G401 (cell line): ENCODE measurements around the gene BHLHA15. TPM values are rescaled to one million over a fixed set of nuclear protein-coding genes. Genes with fewer than 3 reads are reported as not detected.
"Not testable (repeated sequence)": the region's sequence is repeated elsewhere in the genome, so short reads cannot be mapped to it uniquely, and the experiment has no call there.

Experiments used
- DNase-seq: peaks from one replicate; pipeline ENCODE4 v3.0.0-alpha.2; 2015; ENCODE audit warnings: low spot score
- in situ Hi-C: cut with HindIII; loops from 2 replicates; pipeline ENCODE4 v1.10.0; 2016; ENCODE audit warnings: low sequenced_read_pairs, mixed read lengths
- total RNA-seq: library from RNA; depleted of rRNA; stranded (reverse); fragments of >200 nt; shearing (Covaris generic); gene quantifications from 2 replicates; pipeline ENCODE4 v1.2.3, GENCODE V29; 2014

Gene BHLHA15
- total RNA-seq, 1 experiment from 2014 or later: not detected

DNA sequence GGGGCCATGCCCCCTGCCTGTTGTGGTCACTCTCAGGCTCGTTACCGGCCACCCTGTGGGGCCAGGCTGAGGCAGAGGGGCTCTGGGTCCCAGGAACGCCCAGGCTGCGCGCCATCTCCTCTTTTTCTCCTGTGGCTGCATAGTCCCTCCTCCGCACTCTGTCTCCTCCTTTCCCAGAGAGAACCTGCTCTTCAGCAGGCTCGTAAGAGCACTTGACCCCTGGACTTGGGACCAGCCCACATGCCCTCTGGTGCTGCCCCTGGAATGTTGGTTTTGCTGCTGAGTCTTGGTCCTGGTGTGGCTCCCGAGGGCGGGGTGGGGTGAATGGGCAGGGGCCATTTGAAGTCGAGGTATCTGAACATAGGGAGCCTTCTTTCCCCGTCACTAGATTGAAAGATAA lies 6.6 kb upstream of the BHLHA15 start:
- in situ Hi-C loops: no loop called here
- DNase-seq: no peak

DNA sequence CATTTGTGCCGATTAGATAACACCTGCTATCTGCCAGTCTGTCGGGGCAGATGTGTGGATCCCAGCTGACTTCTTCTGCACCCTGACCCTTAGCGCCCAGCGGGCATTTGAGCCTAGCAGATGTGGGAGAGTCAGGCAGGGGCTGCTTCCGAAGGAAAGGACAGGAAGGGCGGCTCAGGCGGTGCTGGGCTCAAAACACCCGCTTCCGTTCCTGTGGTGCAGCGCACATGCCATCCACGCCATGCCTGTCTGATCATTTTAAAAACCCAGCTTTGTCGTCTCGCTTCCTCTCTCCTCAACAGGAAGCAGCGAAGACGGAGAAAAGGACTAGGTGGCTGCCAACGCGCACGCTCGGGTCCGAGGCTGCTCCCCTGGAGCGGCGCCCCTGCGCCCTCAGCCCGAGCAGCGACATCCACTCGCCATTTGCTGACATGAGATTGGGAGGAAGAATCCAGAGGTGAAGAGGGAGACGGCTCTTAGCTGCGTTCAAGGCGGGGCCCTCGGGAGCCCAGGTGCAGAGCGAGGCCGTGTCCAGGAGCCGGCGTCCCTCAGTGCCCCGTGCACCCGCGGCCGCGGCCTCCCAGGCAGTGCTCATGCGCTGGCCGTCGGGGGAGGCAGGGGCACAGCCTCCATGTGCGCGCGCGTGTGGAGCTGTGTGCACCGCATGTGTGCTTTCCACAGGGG lies 5.9 kb upstream of the BHLHA15 start:
- no peak for DNase-seq

DNA sequence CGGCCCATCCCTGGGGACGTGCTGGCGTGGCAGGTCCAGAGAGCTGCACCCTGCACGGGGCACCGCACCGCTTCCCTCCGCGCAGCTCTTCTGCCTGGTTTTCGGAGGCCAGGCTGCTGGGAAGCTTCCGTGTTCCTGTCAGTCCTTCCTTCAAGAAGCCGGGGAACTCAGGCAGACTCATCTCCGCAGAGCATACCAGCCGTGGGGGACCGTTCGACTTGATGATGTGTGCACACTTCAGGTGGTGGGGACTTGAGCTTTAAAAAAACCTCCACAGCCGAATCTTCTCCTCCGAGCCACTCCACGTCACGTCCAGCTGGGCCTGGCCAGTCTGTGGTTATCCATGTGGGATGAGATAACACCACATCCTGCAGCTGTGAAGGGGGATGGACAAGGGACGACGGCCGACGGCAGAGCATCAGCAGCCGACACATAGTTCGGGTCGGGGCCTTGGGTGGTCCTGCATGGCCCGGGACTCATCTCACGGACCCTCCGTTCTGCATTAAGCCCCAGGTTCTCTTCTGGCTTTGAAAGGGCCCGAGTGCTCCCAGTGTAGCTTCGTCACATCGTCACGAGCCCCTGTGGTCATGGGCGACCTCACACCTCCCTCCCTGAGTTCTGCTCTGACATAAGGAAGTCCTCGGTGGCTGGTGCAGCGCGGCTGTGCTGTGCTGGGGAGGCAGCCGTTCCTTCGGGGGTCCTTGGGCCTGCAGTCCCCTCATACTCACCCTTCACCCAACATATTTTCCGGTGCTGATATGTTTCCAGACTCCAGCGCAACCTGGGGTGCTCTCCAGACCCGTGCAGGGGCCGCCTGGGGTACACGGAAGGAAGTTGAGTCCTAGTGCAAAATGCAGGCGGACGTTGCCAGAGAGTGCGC lies 4.5 kb upstream of the BHLHA15 start:
- DNase-seq: no peak
- in situ Hi-C loops: no loop called here

More for the DNA sequence above, 5.9 kb upstream of the BHLHA15 start:
- in situ Hi-C loops: no loop called here

DNA sequence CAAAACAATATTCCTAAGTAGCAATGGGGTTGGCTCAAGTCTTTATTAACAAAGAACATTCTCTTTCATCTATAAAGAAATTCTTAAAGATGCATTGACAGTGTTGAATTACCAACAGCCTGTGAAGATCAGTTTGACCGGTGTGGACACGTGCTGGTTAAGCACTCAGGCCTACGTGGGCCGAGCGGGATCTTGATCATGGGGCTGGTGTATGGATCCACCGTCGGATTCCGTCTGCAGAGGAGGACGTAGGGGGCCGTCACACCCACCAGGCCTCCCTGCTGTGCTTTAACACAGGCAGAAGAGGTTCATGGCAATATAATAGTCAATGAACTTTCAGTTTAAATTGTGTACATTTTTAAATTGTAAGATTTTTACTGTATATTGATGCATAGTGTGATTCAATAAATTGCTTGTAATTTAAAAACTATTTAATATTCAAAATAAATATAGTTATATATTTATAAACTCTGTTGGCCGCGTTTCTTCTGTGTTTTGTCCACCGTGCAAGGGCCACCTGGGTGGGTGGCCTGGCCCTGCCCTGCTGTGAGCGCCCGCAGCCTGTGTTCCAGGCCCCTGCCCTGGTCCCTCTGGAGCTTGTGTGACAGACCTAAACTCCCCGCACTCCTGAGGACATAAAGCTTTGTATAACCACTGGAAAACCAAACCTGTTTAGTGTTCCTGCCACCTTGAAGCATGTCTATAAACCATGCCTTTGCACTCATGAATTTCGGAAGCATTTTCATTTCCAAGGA lies 1.9 kb upstream of the BHLHA15 start:
- no peak for DNase-seq
- in situ Hi-C loops: no loop called here

DNA sequence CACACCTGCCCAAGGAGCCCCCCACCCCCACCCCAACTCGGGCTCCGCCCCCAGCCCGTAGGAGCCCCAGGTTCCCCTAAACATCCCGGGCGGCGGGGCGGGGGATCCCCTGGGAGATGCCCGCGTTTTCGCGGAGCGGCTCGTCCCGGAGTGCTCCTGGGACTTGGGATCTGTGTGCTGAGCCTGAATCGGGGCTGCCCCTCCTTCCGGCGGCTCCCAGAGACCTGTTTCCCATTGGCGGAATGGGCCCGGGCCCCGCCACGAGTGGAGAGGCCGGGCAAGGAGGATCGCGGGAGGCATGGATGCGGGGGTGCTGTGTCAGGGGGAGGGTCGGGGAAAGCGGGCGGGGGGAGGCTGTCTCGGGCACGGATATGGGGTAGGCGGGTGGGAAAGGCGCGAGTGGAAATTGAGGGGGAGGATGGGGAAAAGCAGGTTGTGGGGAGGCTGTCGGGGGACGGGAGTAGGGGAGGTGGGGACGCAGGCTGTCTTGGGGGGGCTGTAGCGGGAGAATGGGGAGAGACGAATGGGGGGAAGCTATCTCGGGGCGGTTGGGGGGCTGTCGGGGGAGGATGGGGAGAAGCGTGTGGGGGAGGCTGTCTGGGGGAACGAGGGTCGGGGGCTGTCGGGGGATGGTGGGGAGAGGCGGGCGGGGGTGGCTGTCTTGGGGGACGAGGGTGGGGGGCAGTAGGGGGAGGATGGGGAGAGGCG lies 572 bp upstream of the BHLHA15 start:
- no peak for DNase-seq
- in situ Hi-C loops: no loop called here

DNA sequence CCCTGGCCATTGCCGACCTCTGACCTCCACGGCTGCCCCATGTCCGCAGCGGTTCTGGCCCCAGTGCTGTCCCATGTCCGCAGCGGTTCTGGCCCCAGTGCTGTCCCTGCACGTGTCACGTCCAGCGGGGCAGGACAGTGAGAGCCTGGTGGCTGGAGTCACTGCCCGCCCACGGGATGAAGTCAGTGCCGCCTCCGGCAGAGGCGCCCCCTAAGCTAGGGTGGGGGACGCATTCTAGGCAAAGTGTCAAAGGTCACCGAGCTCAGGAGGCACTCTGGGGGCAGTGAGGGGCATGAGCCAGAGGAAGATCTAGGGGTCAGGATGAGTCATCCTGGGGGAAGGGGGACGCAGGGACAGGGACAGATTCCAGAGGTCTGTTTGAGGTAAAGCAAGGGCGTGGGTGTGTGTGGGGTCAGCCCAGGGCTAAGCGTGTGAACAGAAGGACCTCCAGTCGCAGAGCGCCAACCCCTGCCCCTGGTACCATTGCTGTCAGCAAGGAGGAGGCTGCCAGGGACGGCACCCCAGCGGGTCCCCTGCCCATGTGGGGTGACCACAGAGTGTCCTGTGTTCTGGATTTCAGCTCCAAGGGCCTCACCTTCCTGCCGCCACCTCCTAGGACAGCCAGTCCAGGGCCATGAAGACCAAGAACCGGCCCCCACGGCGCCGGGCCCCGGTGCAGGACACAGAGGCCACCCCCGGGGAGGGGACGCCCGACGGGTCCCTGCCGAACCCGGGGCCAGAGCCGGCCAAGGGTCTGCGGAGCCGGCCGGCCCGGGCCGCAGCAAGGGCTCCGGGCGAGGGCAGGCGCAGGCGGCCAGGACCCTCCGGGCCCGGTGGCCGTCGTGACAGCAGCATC lies 665 bp downstream of the BHLHA15 start:
- in situ Hi-C loops: no loop called here

DNA sequence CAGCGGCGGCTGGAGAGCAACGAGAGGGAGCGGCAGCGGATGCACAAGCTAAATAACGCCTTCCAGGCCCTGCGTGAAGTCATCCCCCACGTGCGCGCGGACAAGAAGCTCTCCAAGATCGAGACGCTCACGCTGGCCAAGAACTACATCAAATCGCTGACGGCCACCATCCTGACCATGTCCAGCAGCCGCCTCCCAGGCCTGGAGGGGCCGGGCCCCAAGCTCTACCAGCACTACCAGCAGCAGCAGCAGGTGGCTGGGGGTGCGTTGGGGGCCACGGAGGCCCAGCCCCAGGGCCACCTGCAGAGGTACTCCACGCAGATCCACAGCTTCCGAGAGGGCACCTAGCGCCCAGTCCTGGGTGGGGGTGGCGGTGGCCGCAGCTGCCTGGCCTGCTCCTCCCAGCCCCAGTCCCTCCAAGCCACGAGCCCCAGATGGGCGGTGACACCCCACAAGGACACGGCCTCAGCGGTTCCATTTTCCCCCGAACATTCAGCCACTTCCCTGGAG lies 1.3 kb downstream of the BHLHA15 start:
- in situ Hi-C loops: no loop called here

More for the DNA sequence above, 665 bp downstream of the BHLHA15 start:
- DNase-seq: no peak

DNA sequence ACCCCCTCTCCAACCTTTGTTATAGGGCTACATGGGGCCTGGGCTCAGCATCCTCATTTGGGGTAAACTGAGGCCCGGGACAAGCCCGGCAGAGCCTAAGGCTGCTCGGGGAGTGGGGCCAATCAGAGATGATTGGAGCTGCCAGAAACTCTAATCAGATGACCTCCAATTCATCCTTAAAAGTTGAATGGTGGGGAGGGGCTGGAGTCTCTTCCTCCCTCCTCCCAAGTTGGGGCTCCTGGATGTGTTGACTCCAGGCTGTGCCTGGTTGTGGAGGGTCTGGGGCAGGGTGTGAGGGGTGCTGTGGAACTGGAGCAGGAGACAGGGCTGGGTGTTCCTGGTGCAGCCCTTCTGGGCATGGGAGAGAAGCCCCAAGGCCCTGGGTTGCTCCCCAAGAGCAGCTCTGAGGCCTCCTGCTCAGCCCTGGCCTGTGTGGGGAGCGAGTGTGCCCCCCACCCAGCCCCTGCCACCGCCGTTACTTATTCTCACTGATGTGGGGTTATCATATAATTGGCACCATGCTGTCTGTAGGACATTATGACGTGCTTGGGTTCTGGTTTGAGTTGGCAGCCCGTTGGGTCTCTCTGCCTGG lies 2.2 kb downstream of the BHLHA15 start:
- in situ Hi-C loops: no loop called here
- no peak for DNase-seq

More for the DNA sequence above, 1.3 kb downstream of the BHLHA15 start:
- DNase-seq: no peak

DNA sequence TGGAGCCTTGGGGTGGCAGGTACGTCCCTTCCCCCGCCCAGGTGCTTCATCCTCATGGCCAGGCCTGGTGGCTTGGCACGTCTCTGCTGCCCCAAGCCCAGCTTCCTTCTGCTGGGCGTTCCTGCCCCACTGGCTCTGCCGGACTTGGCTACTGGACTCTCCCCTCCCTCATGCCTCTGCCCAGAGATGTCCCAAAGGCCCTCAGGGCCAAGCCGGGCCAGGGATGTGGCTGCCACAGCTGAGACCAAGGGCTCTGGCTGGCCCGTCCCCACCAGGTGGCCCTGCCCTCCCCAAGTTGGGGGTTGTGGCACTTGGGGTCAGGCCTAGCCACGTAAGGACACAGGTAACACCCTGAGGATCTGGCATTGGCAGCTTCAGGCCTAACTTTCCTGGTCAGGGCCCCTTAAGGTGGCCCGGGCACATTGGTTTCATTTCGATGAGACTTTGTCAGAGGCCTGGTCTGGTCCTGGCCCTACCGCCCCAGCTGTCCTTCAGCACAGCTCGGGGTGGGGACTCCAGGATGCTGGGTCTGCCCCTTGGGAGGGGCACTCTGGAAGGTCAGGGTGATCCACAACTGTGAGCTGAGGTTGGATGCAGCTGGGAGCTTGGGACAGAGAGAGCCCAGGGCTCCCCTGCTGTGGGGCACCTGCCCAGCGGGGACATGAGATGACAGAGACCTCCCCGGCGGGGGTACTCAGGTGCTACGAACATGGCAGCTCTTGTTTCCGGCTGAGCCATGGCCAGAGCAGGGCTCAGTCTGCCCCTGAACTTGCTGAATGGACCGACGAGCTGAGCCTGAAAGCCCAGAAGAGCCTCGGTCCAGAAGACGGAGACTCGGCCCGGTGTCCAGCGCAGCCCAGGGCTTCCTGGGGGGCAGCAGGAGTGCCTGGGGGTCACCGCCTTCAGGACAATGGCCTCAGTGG lies 2.9 kb downstream of the BHLHA15 start:
- DNase-seq: no peak
- in situ Hi-C loops: no loop called here

DNA sequence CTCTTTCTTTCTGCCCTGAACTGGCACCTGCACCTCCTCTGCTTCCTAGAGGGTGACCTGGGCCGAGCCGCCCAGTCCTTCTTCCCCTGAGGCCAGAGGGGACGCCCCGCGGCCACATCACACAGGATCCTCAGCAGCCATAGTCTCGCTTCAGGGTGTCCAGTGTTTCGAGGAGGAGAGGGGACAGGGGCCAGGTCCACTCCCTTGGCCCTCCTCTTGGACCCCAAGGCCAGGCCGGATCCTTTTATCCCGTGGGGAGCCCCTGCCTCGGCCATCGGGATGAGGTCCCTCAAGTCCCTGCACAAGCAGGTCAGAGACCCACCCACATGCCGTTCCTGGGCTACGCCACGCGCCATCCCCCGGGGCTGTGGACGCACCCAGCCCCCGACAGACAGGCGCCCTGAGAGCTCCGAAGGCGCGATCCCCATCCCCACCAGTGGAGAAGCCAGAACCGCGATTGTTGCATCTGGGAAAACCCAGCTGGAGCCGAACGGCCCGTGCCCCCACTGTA lies 3.6 kb downstream of the BHLHA15 start:
- no peak for DNase-seq
- in situ Hi-C loops: no loop called here

DNA sequence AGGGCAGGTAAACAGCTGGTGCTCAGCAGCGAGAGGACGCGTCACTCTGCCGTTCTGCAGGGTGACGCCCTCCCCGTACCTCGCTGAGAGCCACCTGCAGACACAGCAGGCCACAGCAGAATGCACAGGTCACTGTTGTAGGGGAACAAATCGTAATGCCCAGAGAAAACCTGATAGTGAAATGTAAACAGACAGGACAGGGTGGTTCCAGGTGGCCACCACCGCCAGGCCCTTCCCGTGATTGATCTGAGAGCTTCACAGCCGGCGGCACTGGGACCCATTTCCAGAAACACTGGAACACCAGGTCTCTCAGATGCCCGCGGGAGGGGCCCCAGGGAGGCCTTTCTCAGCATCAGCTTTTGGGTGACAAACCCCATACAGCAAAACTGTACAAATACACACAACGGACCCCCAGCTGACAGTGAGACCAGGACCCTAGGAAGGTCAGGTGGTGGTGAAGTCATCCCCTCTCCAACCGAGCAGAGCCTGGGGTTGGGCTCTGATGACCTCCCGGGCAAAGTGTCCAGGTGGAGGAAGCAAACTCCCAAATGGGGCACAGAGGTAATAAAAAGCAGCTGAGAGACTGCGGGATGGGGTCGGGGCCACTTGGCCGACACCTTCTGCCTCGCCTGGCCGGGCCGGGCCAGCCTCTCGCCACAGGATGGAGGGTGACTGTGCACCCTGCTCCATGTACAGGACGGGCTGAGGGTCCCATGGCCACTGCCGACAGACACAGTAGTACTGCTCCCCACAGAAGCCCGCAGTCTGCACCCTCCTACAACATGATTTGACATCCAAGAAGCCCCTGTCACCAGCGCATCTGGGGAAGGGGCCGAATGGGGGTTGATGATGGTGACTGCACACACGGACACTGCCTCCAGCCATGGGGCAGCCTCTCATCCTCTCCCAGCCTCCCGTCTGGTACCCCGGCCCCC lies 4.6 kb downstream of the BHLHA15 start:
- in situ Hi-C loops: no loop called here
- DNase-seq: no peak

DNA sequence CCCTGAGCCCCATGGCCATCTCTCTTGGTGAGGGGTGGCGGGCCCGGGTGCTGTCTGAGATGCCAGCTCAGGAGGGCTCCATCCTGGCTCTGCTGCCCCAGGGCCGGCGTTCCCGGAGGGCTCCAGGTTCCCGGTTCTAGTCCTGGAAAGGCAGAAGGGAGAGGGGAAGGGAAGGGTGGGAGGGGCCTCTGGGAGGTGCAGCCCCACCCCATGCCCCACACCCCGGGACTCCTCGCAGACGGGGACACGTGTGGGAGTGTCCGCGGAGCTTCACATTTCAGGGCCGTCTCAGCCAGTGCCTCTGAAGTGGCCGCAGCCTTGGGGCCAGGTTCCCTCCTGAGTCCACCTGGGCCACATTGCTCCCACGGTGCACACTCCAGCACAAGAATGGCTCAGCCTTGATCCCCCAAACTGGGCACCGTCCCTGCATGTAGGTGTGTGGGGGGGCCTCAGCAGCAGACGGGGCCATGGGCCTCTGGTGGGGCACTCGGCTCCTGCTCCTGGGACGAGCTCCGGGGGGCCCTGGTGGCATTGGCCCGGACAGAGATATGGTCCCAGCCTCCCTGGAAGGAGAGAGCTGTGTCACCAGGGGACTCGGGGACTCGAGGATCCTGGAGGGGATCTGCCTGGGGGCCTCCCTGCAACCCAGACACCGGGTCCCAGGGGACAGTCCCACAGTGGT lies 5.8 kb downstream of the BHLHA15 start:
- in situ Hi-C loops: no loop called here
- no peak for DNase-seq

DNA sequence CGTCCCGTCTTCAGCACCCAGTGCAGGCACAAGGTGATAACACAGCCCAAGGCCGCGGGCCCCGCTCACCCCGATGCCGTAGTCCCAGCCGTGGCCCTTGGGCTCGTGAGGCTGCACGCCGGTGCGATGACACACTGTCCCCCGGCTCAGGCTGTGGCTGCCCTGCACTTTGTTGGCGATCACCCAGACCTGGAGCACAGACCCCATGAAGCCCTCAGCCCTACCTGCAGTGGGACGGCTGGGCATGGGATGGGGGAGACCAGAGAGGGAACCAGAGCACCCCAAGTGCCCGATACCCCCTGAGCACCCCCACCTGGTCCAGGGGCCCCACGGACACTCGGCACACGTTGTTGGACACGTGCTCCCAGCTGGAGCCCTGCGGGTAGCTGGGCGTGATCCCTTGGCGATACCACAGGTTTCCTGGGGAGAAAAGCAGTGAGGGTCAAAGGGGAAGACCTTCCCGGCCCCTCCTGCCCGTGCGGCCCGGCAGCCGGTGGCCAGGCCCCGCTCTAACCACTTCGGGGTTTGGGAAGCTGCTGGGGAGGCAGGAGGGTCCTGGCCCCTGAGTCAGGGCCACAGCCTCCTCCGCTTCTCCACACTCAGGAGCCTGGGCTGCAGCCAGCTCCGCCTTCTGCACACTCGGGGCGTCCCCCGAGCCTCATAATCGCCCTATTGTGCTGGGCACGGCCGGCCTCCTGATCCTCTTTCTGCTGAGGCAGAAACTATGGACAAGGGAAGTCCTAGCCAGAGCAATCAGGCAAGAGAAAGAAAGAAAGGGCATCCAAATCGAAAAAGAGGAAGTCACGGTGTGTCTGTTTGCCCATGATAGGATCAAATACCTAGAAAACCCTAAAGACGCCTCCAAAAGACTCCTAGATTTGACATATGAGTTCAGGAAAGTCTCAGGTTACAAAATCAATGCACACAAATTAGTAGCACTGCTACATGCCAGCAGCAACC lies 6.7 kb downstream of the BHLHA15 start:
- in situ Hi-C loops: no loop called here
- no peak for DNase-seq

DNA sequence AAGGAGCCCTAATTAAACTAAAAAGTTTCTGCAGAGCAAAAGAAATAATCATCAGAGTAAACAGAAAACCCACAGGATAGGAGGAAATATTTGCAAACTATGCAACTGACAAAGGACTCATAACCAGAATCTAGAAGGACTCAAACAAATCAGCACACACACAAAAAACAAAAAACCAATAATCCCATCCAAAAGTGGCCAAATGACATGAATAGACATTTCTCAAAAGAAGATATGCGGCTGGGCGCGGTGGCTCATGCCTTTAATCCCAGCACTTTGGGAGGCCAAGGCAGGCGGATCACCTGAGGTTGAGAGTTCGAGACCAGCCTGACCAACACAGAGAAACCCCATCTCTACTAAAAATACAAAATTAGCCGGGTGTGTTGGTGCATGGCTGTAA lies 8.1 kb downstream of the BHLHA15 start:
- in situ Hi-C loops: not testable (repeated sequence)

More for the DNA sequence above, 8.1 kb downstream of the BHLHA15 start:
- DNase-seq: not testable (repeated sequence)
